GM06990 (cell line): ENCODE measurements around the gene LRRC8A.
"Not testable (repeated sequence)": the region's sequence is repeated elsewhere in the genome, so short reads cannot be mapped to it uniquely, and the experiment has no call there.

Experiments
- DNase-seq: peaks from one replicate; pipeline ENCODE4 v3.0.0-alpha.2; 2011; ENCODE audit not compliant: insufficient read length; ENCODE audit errors: extremely low read depth
- H3K27me3 ChIP-seq: replicated peaks from 2 replicates; pipeline ENCODE4 v1.6.0; 2011; ENCODE audit warnings: low read length; ENCODE audit not compliant: control insufficient read depth, insufficient read depth
- H3K36me3 ChIP-seq: 2 replicates; pipeline ENCODE4 v1.5.1; 2011; ENCODE audit warnings: low read length; ENCODE audit not compliant: control insufficient read depth, insufficient read depth
- H3K4me3 ChIP-seq: replicated peaks from 2 replicates; pipeline ENCODE4 v1.5.1; 2011; ENCODE audit warnings: low read depth, mild to moderate bottlenecking, control low read depth, low read length
- CTCF ChIP-seq: IDR thresholded peaks from 2 replicates; pipeline ENCODE4 v1.5.1; 2011; ENCODE audit warnings: low read length, control low read depth, mild to moderate bottlenecking, inconsistent platforms; ENCODE audit not compliant: insufficient read depth, poor library complexity, severe bottlenecking

The LRRC8A gene

GRCh38 chr9:128851779-128852600 lies 29.9 kb upstream of the LRRC8A start:
- H3K27me3 ChIP-seq, DNase-seq, H3K36me3 ChIP-seq, H3K4me3 ChIP-seq: not testable (repeated sequence)
- TF ChIP-seq CTCF = peak; percentile 24

- H3K27me3 ChIP-seq, DNase-seq, H3K36me3 ChIP-seq, H3K4me3 ChIP-seq: not testable (repeated sequence)
Measured at GRCh38 chr9:128852646-128853045, 29.3 kb upstream of the LRRC8A start.

- not testable (repeated sequence) for H3K36me3 ChIP-seq, H3K4me3 ChIP-seq, H3K27me3 ChIP-seq, DNase-seq
Measured at GRCh38 chr9:128854454-128854853, 27.5 kb upstream of the LRRC8A start.

- not testable (repeated sequence) for H3K27me3 ChIP-seq, DNase-seq, H3K4me3 ChIP-seq, H3K36me3 ChIP-seq
Measured at GRCh38 chr9:128858476-128858875, 23.5 kb upstream of the LRRC8A start.

GRCh38 chr9:128860937-128861336 lies 21.0 kb upstream of the LRRC8A start:
- Histone ChIP-seq H3K4me3 (no peak overlapping the region), H3K36me3 (no peaks in the 10 kb centered on the region), H3K27me3 (no peaks in the 10 kb centered on the region)
- no peak for DNase-seq
- no peak for TF ChIP-seq CTCF

GRCh38 chr9:128861501-128861900 lies 20.4 kb upstream of the LRRC8A start:
- TF ChIP-seq CTCF = no peak
- Histone ChIP-seq H3K27me3 (no peaks in the 10 kb centered on the region), H3K36me3 (no peaks in the 10 kb centered on the region), H3K4me3 (no peak overlapping the region)
- DNase-seq = no peak

GRCh38 chr9:128862401-128862851 lies 19.5 kb upstream of the LRRC8A start:
- no peak for DNase-seq
- Histone ChIP-seq H3K36me3 (no peaks in the 10 kb centered on the region), H3K27me3 (no peaks in the 10 kb centered on the region), H3K4me3 (no peak overlapping the region)
- no peak for TF ChIP-seq CTCF
